KOPT-K1 (cell line): ENCODE measurements around the gene AHRR.
"Not testable (repeated sequence)": the region's sequence is repeated elsewhere in the genome, so short reads cannot be mapped to it uniquely, and the experiment has no call there.

Source experiments
- H3K27ac ChIP-seq: fragments of 200-600 bp; sonication (generic); 2 replicates; pipeline ENCODE4 v1.5.1; 2016; ENCODE audit warnings: antibody characterized with exemption, mild to moderate bottlenecking, low read depth, low read length; ENCODE audit not compliant: poor library complexity, severe bottlenecking
- H3K36me3 ChIP-seq: fragments of 200-600 bp; sonication (generic); 2 replicates; pipeline ENCODE4 v1.5.1; 2017; ENCODE audit warnings: antibody characterized with exemption, mild to moderate bottlenecking, low read length, moderate library complexity; ENCODE audit not compliant: insufficient read depth
- H3K9me3 ChIP-seq: fragments of 200-600 bp; sonication (generic); 2 replicates; pipeline ENCODE4 v1.5.1; 2017; ENCODE audit warnings: antibody characterized with exemption, low read length, mild to moderate bottlenecking; ENCODE audit not compliant: insufficient read depth, poor library complexity, severe bottlenecking

The AHRR gene

GRCh38 chr5:321230-321725 is at the start of gene AHRR:
Gene AHRR, plus strand, starts transcription at chr5:321714. Its CDS starts 22,189 bp downstream, at chr5:343903.
- no peak within 1 kb of the TSS for H3K27ac ChIP-seq

GRCh38 chr5:271828-272167 is 49.7 kb upstream of the AHRR start:
- Histone ChIP-seq H3K27ac (peak overlapping the region; percentile 69), H3K36me3 (peaks cover 32% of the 10 kb centered on the region)
- not testable (repeated sequence) for H3K9me3 ChIP-seq

More at GRCh38 chr5:321230-321725, at the start of gene AHRR:
- Histone ChIP-seq H3K36me3 (peaks cover 8% of the 10 kb centered on the region; the same call in 1 of the 2 replicates), H3K9me3 (no peaks in the 10 kb centered on the region)

GRCh38 chr5:273091-273490 is 48.4 kb upstream of the AHRR start:
- peaks cover 33% of the 10 kb centered on the region for H3K36me3 ChIP-seq
- H3K27ac ChIP-seq, H3K9me3 ChIP-seq: not testable (repeated sequence)

- not testable (repeated sequence) for H3K27ac ChIP-seq, H3K9me3 ChIP-seq
- H3K36me3 ChIP-seq: peaks cover 37% of the 10 kb centered on the region
Measured at GRCh38 chr5:273491-273890, 48.0 kb upstream of the AHRR start.

GRCh38 chr5:274346-274745 is 47.2 kb upstream of the AHRR start:
- not testable (repeated sequence) for H3K9me3 ChIP-seq, H3K27ac ChIP-seq
- H3K36me3 ChIP-seq: peaks cover 44% of the 10 kb centered on the region

- Histone ChIP-seq H3K27ac (no peak overlapping the region), H3K36me3 (peaks cover 69% of the 10 kb centered on the region), H3K9me3 (no peaks in the 10 kb centered on the region)
Measured at GRCh38 chr5:278646-279045, 42.9 kb upstream of the AHRR start.

GRCh38 chr5:279051-279665 is 42.4 kb upstream of the AHRR start:
- not testable (repeated sequence) for H3K27ac ChIP-seq, H3K9me3 ChIP-seq
- peaks cover 69% of the 10 kb centered on the region for H3K36me3 ChIP-seq

- H3K36me3 ChIP-seq: peaks cover 71% of the 10 kb centered on the region
- H3K9me3 ChIP-seq: no peaks in the 10 kb centered on the region
- H3K27ac ChIP-seq: no peak overlapping the region
Measured at GRCh38 chr5:285991-286557, 35.4 kb upstream of the AHRR start.

- not testable (repeated sequence) for H3K27ac ChIP-seq, H3K9me3 ChIP-seq
- peaks cover 48% of the 10 kb centered on the region for H3K36me3 ChIP-seq
Measured at GRCh38 chr5:290200-290599, 31.3 kb upstream of the AHRR start.

GRCh38 chr5:291345-291744 is 30.2 kb upstream of the AHRR start:
- H3K9me3 ChIP-seq, H3K27ac ChIP-seq: not testable (repeated sequence)
- peaks cover 40% of the 10 kb centered on the region for H3K36me3 ChIP-seq

- not testable (repeated sequence) for H3K9me3 ChIP-seq, H3K27ac ChIP-seq
- H3K36me3 ChIP-seq: peaks cover 32% of the 10 kb centered on the region
Measured at GRCh38 chr5:294788-295187, 26.7 kb upstream of the AHRR start.

- peaks cover 20% of the 10 kb centered on the region for H3K36me3 ChIP-seq
- not testable (repeated sequence) for H3K27ac ChIP-seq, H3K9me3 ChIP-seq
Measured at GRCh38 chr5:296207-296606, 25.3 kb upstream of the AHRR start.

- H3K9me3 ChIP-seq, H3K27ac ChIP-seq: not testable (repeated sequence)
- peaks cover 15% of the 10 kb centered on the region for H3K36me3 ChIP-seq
Measured at GRCh38 chr5:296954-297353, 24.6 kb upstream of the AHRR start.

GRCh38 chr5:297448-297847 is 24.1 kb upstream of the AHRR start:
- peaks cover 13% of the 10 kb centered on the region for H3K36me3 ChIP-seq
- H3K9me3 ChIP-seq, H3K27ac ChIP-seq: not testable (repeated sequence)

- H3K9me3 ChIP-seq, H3K27ac ChIP-seq, H3K36me3 ChIP-seq: not testable (repeated sequence)
Measured at GRCh38 chr5:297991-298736, 23.4 kb upstream of the AHRR start.

GRCh38 chr5:298737-299125 is 22.8 kb upstream of the AHRR start:
- Histone ChIP-seq H3K36me3 (0 out of 2 replicates have a peak, but pooled peaks cover 5% of the 10 kb centered on the region), H3K27ac (no peak overlapping the region), H3K9me3 (no peaks in the 10 kb centered on the region)
